NCI-H446 (cell line): ENCODE results near the gene SLIT3.
A peak's percentile ranks its signal among the peaks of the same experiment; 100 is the strongest.

Experiments used
- DNase-seq, 2 experiments: peaks; one replicate each; lab custom pipeline; 2025; lab: John Stamatoyannopoulos, UW

Gene SLIT3

DNA sequence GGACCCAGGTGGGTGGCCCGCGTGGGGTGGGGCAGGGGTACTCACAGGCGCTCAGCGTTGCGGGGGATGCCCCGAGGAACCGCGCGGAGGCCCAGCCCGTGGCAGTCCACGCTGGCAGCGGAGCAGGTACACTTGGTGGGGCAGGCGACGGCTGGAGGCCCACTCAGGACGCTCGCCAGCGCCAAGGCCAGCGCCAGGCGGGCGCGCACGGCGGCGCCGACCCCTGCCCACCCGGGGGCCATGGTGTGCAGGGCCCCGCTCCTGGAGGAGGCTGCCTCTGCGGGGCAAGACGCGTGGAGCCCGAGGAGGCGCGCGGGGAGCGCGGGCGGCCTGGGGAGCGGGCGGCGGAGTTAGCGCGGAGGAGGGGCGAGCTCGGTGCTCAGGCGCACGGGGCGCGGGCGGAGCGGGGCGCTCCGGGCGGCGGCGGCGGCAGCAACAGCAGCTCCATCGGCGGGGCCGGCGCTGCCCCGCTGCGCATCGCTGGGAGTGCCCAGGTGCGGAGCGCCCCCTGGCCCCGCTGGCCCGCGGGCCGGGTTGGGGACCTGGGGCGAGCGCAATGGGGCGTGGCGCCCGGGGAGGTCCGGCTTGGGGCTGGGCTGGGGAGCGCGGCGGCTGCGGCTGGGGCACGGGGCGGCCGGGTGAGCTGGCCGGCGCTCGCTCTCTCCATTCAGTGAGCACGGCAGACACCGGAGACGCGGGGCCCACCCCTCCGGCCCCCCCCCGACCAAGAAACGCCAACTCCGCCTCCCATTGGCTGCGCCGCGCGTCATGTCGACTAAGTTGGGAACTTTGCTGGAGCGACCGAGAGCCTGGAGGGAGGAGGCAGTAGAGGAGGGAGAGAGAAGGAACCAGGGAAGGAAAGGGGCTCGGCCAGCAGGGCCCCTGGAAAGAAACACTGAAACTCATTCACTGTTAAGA lies at the start of gene SLIT3:
SLIT3 (minus strand) TSS at position 672 of the 918 bp plus-strand sequence; CDS start at position 242, 430 bp downstream.
- DNase-seq = no peak

DNA sequence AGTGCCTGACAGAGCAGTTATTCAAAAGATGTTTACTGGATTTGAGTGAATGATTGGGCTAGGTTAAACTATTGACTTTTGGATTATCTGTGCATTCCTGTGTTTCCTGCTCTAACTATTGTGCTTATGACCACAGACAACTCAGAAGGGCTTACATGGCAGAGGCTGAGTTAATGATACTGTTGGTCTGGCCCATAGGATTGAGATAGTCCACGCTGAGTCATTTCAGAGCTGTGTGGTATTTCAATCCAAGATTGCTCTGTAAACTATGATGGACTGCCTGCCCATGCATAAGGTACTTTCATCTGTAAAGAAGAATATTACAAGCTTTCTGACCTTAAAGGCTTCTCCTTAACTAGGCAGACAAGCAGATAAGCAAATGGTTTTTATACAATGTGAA lies 49.1 kb upstream of the SLIT3 start:
- no peak for DNase-seq

DNA sequence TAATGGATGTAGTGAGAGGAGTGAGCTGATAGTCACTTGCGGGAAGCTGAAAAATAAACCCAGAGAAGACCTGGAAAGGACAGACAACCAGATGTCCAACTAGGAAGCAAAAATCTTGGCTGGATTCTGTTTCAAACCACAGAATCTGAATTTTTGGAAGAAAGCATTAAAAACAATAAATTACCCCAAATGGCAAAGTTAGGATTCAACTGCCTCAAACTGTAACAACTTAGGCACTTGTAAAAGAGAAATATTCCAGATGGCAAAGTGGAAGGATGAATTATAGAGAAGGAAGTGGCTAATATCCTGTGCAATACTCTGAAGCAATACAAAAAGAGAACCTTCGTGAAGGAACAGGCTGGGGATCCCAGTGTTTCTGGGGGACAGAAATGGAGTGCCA lies 46.8 kb upstream of the SLIT3 start:
- DNase-seq = no peak

DNA sequence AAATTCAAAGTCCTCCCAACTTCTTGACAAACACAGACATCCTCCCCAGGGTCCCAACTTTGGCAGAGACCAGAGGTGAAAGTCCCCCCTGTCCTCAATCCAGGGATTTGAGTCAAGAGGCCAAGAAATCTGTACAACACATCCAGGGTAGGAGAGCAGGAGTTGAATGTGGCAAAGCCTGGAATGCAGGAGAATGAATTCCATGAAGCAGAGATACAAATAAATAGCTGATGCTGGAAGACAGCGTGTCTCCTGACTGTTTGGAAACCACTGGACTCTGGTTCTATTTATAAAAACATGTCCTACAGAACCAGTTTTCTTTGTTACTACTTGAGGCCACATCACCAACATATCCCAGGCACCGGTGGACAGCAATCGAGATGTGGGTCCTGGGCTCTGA lies 43.7 kb upstream of the SLIT3 start:
- DNase-seq = no peak

DNA sequence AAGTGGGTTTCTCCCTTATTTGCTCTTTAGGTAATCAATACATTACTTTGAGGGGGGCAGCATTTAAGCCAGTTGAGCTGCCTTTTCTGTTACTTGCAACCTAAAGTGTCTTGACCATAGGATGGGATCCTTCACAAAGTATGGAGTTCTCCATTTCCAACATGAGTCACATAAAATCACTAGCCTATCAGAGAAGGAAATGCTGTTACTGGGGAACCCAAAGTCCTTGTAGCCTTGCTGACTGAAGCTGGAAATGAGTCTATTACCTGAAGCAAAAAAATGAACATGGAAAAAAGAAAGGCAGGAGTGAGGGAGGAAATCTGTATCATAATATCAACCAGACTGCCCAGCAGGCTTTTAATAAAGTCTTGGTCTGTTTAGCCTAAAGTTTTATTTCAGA lies 42.8 kb upstream of the SLIT3 start:
- DNase-seq = no peak

DNA sequence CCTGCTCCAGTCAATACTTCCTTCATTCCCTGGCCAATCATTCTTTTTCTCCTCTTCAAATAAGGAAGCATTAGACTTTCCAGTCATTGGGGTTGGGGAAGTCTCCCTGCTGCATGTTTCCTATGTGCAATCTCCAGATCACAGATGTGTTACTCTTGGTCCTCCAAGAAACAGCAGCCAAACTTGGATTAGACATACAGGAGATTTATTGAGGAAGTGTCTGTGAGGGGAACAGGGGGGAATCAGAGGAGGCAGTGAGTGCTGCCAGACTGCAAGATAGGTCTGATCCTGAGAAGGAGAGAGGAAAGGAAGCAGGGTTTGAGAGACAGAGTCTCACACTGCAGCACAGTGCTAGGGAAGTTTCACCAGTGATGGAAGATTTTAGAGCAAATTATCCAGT lies 40.6 kb upstream of the SLIT3 start:
- DNase-seq = no peak

DNA sequence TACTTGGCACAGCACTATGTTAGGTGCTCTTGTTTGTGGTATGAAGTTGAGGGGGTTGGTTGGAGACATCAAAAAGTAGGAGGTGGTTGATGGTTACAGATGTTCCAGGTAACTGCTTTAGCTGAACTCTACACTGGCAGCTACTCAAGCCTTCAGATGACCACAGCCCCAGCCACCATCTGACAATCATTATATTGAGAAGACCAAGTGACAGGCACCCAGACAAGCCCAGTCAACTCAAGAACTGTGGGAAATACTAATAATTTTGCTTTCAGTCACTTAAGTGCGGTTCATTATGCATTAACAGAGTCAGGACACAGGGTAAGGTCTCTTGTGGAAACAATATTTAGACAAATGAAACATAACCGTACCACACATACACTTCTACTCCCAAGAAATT lies 38.9 kb upstream of the SLIT3 start:
- DNase-seq = no peak

DNA sequence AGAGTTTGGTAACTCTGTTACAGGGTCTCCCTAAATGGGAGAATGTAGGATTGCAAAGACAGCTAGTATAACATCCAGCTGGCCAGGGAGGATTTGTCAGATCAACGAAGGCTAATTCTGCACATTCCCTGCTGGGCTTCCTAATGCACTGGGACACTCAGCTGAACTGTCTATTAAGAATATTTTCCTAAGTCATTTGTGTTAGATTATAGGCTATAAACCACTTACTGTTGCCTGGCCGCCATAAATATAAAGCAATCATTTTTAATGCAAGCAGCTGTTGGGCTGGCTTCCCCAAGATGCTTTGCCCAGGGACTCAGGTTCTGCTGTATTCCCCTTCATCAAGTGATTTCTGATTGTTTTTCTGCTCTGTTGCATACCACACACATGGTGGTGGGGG lies 35.3 kb upstream of the SLIT3 start:
- DNase-seq = no peak

DNA sequence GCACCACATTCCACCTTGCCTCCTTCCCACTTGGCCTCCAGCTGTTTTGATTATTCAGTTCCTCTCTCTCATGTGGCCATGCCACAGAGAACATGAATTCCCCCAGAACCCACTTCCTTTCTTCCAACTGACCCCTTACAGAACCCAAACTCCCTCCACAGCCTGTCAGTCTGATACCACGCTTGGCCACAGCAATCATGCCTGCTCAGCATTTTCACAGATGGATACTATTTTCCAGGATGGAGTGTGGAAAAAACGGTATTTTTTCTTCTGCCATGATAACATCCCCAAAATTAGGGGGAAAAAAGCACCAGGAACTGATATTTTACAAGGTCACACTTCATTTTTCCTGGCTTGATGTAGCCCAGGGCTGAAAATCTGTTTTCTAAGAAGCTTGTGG lies 34.9 kb upstream of the SLIT3 start:
- no peak for DNase-seq

DNA sequence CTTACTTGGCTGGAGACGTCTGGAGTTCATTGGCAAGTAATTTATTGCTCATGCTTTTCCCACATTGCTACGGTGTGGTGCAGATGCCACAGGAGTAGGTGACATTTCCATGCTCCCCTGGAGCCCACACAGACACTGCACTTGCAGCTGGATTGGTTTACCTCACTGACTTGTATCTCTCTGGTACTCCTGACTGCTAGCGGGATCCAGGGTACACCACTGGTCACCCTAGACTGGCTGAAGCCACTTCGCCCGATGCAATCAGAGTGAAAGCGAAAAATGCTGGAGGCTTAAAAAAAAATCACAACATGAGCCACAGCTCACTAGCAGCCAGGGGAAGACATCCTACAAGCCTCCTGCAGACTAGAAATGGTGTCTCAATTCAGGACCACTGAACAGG lies 32.6 kb upstream of the SLIT3 start:
- DNase-seq = no peak

DNA sequence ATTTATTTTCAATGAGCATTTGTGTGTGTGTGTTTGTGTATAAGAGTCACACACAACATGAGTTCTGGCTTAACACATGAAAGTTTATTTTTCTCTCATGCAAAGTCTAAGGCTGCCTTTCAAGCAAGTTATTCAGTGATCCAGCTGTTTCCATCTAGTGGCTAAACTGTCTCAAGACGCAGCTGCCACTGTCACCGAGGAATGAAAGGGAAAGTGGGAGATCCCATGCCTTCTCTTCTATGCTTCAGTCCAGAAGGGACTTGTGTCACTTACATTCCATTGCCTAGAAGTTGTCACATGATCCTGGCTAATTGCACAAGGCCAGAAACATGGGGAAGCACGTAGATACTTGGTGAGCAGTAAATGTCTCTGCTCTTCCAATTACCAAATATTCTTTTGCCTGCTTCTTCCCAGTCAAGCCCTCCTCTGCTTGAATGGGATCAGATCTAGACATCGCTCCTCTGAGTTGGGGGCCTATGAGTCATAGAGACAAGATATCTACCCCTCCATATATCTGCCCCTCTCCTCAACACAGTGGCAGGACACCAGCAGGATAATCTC lies 30.4 kb upstream of the SLIT3 start:
- no peak for DNase-seq

DNA sequence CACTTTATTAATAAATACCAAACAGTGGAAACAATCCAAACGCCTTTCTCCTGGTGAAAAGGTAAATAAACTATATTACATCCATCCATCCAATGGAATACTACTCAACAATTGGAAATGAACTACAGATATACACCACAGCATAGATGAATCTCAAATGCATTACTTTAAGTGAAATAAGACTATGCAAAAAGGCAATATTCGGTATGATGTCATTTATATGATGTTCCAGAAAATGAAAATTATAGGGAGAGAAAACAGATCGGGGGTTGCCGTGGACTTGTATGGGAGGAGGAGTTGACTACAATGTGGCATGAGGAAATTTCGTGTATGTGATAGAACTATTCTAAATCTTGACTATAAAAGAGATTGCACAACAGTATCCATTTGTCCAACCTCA lies 27.5 kb upstream of the SLIT3 start:
- no peak for DNase-seq

DNA sequence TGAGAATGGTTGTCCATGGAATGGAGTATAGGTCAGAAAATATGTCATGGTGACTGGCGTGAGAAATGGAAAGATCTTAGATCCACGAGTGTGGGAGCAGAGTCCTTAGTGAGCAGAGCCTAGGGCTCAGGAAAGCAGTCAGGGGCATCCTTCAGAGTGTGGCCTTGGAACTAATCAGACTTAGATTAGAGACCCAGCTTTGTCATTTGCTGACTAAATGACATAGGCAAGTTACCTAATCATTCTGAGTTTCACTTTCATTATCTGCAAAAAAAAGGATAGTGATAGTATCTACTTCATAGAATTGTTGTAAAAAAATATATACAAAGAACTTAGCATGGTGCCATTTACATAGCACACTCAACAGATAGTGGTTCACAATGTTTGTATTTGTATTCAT lies 24.3 kb upstream of the SLIT3 start:
- DNase-seq = no peak

DNA sequence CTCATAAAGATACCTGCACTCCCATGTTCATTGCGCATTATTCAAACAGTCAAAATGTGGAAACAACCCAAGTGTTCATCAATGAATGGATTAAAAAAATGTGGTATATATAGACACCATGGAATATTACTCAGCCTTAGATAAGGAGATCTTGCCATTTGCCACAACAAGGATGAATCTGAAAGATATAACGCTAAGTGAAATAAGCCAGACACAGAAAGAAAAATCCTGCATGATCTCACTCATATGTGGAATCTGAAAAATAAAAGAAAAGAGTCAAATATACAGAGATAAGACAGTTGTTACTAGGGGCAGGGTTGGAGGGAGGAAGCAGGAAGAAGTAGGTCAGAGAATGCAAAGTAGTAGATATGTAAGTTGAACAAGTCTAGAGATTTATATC lies 17.6 kb upstream of the SLIT3 start:
- no peak for DNase-seq

DNA sequence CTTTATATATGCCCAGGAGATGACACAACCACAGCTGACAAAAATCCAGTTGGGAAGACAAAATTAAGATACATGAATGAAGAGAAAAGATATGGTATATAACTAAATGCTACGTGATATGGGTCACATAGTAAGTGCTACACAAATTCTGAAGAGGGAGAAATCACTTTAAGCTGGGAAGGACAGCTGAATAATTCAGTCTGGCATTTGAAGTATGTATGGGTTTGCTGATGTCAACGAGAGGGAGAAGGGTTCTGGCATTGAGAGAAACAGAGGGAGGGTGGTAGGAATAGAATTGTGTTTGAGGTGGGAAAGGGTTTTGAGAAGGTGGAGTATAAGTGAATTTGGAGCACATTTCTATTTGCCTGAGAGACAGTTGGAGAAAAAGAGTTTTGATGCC lies 6.7 kb upstream of the SLIT3 start:
- DNase-seq = no peak

DNA sequence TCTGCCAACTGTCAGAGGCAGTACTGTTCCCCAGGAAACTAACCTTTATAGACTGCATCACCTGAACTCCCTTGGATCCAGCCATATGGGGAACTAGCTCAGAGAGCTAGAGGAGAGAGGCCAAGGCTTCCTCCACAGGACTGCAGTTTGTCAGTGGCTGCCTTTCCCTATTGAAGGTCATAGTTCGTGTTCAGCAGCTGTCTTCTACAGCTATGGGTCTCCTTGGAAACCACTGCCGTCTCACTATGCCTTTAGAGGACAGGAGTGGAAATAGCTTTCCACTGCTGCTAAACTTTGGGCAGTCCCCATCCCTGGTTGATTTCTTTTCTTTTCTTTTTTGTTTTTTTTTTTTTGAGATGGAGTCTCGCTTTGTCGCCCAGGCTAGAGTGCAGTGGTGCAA lies 4.4 kb upstream of the SLIT3 start:
- DNase-seq = no peak

DNA sequence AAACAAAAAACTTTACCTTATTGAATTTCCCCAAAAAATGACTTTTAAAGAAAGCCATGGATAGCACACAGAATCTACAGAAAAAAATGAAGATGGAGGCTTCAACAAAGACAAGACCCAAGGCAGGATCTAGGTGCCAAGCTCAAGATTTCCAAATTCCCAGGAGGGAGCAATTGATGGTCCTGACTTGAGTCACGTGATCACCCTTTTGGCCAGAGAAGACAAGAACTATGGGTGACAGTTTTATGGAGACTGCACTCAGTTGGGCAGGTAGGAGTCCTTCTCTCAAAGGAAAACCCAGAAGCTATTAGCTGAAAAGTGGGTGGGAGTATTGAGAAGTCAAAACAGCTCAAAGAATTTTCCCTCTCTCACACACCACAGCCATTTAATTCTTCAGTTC lies 3.2 kb upstream of the SLIT3 start:
- DNase-seq = no peak

DNA sequence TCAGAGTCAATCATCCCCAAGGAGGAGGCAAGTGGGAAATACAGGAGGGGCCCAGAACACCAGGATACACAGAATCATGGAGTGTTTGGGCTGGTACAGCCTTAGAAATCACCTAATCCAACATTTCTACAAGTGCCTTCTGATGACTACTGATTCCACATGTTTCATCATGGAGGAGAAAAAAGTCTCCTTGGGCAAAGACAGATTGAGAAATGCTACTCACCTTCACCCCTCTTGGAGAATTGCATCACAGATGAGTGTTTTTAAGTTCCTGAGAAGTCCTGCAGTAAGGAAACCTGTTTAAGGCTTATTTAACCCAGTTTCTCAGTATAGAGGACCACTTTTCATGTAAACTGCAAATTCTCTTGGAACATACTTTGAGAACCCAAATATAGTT lies 2.2 kb upstream of the SLIT3 start:
- DNase-seq = no peak

DNA sequence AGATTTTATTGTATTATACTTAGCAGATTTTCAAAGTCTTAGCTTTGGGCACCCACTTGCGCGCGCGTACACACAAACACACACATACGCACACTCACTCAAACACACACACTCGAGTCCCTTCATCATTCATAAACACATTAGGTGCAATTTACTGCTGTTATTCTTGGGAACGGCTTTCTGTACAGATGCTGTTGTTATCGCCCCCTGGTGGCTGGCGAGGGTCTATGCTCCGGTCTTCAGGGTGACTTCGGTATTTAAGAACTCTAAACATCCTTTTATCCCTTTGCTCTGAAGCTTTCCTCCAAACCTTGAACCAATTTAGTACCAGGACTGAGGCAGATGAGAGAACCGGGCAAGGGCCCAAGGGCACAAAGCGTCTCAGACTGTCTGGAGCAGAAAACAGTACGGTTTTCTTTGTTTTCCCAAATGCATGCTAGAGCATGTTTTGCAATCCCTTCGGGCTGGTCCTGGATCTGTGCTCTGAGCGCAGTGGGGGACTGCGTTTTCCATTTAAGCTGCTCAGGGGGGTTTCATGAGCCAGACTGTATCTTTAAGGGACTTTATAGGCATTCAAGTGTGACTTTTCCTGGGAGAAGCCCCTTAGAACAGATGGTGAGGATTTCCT lies 1.7 kb upstream of the SLIT3 start:
- peak in 1 of 2 experiments; percentile 52 for DNase-seq

DNA sequence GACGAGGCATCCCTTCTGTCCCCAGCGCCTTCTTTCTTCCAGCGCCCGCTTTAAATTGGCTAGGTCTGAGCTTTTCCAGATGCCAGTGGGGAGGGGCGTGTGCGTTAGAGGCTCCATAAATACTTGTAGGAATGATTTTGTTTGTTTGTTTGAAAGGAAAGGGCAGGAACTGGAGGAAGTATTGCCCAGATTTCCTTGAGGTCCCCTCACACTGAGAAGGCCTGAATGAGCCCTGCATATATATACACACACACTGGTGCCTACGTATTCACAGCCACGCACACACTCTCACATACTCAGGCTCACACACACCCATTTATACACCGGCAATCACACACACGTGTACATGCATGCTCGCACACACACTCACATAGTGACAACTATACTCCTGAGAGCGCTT lies 1.0 kb upstream of the SLIT3 start:
- DNase-seq = no peak

DNA sequence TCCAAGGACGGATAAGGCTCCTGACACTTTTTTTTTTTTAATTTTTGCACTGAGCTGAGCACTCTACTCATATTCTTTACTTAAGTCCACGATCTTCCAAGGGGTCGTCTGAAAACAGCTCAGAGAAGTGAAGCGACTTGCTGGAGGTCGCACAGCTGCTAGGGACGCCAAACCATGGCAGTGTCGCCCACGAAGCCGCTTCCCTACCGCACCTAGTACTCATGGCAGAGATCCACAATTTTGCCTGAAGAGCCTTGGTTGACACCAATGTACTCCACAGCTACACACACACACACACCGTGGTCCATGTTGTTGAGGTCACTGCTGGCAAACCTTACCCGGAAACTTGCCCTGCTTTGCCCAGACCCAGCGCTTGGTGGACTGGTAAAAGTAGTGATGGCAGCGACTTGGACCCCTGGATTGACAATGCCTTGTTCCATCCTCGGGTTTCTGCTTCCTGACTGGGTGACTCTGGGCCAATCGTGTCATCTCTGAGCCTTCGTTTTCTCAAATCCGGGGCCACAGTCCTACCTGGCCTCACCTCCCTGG lies 521 bp upstream of the SLIT3 start:
- DNase-seq = no peak

DNA sequence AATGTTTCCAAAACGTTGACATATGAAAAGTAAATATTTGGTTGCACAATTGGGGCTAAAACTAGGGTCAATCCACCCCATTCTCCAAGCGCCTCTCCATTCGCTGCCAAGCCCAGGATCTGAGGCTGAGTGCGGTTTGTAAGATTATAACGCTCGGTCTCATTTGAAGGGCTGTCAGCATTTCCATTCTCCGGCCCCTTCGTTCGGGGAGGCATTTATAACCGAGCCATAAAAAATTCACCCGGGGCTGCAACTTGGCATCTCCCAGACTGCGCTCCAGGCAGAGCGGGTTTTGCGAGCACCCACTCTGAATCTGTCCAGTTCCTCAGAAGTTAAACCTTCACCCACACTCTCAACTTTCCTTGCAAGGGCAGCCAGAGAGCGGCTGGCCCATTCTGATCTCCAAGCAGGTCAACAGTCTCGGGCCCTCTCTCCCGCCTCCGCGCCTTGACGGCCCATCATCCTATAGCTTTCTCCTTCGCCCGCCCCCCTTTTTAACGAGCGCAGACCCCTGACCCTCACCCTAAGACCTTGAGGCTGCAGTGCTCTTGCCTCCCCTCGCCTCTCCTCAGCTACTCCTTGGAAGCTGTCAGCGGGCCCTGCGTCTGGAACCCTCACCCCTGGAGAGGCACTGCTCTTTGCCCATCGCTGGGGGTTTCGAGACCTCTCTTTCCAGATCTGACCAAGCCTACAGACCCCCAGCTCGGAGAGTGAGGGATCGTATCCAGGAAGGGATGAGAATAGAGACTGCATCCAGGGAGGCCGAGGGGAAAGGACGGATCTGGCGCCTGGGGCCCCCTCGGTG lies 1.1 kb downstream of the SLIT3 start:
- no peak for DNase-seq
